GM12801 (cell line): ENCODE results near the gene VAV2.

Experiments
- CTCF ChIP-seq: IDR thresholded peaks from one replicate; pipeline ENCODE4 v1.5.1; 2011; ENCODE audit warnings: control low read depth; ENCODE audit not compliant: insufficient read length; ENCODE audit errors: extremely low read depth

Gene VAV2

GRCh38 chr9:133855371-133855770 is 136.8 kb downstream of the VAV2 start:
- TF ChIP-seq CTCF: no peak

GRCh38 chr9:133854765-133855164 is 137.4 kb downstream of the VAV2 start:
- no peak for TF ChIP-seq CTCF

- no peak for TF ChIP-seq CTCF
Observed at GRCh38 chr9:133854048-133854447, 138.1 kb downstream of the VAV2 start.

- no peak for TF ChIP-seq CTCF
Observed at GRCh38 chr9:133853331-133853730, 138.8 kb downstream of the VAV2 start.

- no peak for TF ChIP-seq CTCF
Observed at GRCh38 chr9:133852431-133852830, 139.7 kb downstream of the VAV2 start.

GRCh38 chr9:133851693-133852092 is 140.4 kb downstream of the VAV2 start:
- no peak for TF ChIP-seq CTCF

GRCh38 chr9:133850937-133851336 is 141.2 kb downstream of the VAV2 start:
- no peak for TF ChIP-seq CTCF

GRCh38 chr9:133850161-133850560 is 142.0 kb downstream of the VAV2 start:
- TF ChIP-seq CTCF: no peak
